Hepatic stellate cell (primary cell): ENCODE data around the gene PRUNE2.
"Not testable (repeated sequence)": the region's sequence is repeated elsewhere in the genome, so short reads cannot be mapped to it uniquely, and the experiment has no call there.

ENCODE experiments used
- DNase-seq: peaks from one replicate; pipeline ENCODE4 v3.0.0; 2011; ENCODE audit warnings: low spot score

Gene PRUNE2

GRCh38 chr9:76697081-76697480, 208.8 kb downstream of the PRUNE2 start:
- DNase-seq = no peak

GRCh38 chr9:76693912-76694311, 212.0 kb downstream of the PRUNE2 start:
- no peak for DNase-seq

- DNase-seq = no peak
Measured at GRCh38 chr9:76692458-76693129, 213.3 kb downstream of the PRUNE2 start.

GRCh38 chr9:76691517-76692313, 214.2 kb downstream of the PRUNE2 start:
- DNase-seq = no peak

- no peak for DNase-seq
Measured at GRCh38 chr9:76690973-76691370, 214.9 kb downstream of the PRUNE2 start.

GRCh38 chr9:76690246-76690972, 215.5 kb downstream of the PRUNE2 start:
- no peak for DNase-seq

GRCh38 chr9:76688471-76689238, 217.3 kb downstream of the PRUNE2 start:
- DNase-seq = no peak

GRCh38 chr9:76687861-76688391, 218.0 kb downstream of the PRUNE2 start:
- peak; percentile 37 for DNase-seq

GRCh38 chr9:76686756-76687155, 219.2 kb downstream of the PRUNE2 start:
- no peak for DNase-seq

- DNase-seq = no peak
Measured at GRCh38 chr9:76684213-76684612, 221.7 kb downstream of the PRUNE2 start.

- no peak for DNase-seq
Measured at GRCh38 chr9:76681556-76681955, 224.4 kb downstream of the PRUNE2 start.

- DNase-seq = no peak
Measured at GRCh38 chr9:76680716-76681425, 225.0 kb downstream of the PRUNE2 start.

GRCh38 chr9:76677481-76678055, 228.3 kb downstream of the PRUNE2 start:
- peak; percentile 21 for DNase-seq

- no peak for DNase-seq
Measured at GRCh38 chr9:76676857-76677256, 229.1 kb downstream of the PRUNE2 start.

- peak; percentile 19 for DNase-seq
Measured at GRCh38 chr9:76667521-76667957, 238.4 kb downstream of the PRUNE2 start.

- DNase-seq = not testable (repeated sequence)
Measured at GRCh38 chr9:76665966-76666365, 239.9 kb downstream of the PRUNE2 start.

GRCh38 chr9:76665458-76665857, 240.5 kb downstream of the PRUNE2 start:
- no peak for DNase-seq

- DNase-seq = no peak
Measured at GRCh38 chr9:76664120-76664519, 241.8 kb downstream of the PRUNE2 start.

GRCh38 chr9:76662476-76663281, 243.2 kb downstream of the PRUNE2 start:
- DNase-seq = no peak
